ENCODE measurements around the gene ATP7B.

Gene ATP7B

GRCh38 chr13:51981355-51981754 is 29.9 kb downstream of the ATP7B start:
- Histone ChIP-seq H3K27me3 (ENCODE audit: insufficient read depth, low read length, poor library complexity) (no peaks in the 10 kb centered on the region), H3K9me3 (ENCODE audit: insufficient read depth, low read length, severe bottlenecking) (no peaks in the 10 kb centered on the region), H3K27ac (ENCODE audit: low read length) (no peak overlapping the region), H3K4me2 (ENCODE audit: insufficient read depth, low read length) (no peak overlapping the region), H4K20me1 (ENCODE audit: insufficient read depth, low read length) (no peaks in the 10 kb centered on the region), H3K4me3 (ENCODE audit: low read depth in 1 of 2, low read length in 2 of 2) (no peak overlapping the region), H3K79me2 (ENCODE audit: insufficient read depth, low read length) (no peaks in the 10 kb centered on the region), H3K36me3 (ENCODE audit: insufficient read depth, low read length) (no peaks in the 10 kb centered on the region), H2AFZ (ENCODE audit: low read depth, low read length) (no peak overlapping the region), H3K4me1 (ENCODE audit: insufficient read depth, low read length) (no peaks in the 10 kb centered on the region), H3K9ac (ENCODE audit: low read depth, low read length) (no peak overlapping the region)
- DNase-seq = no peak
- TF ChIP-seq EZH2 (IDR thresholded peaks at IDR 0.05; ENCODE audit: borderline replicate concordance, low read depth, low read length, severe bottlenecking) = no peak
- ATAC-seq (ENCODE audit: insufficient read depth, low read depth) = no peak

DNA sequence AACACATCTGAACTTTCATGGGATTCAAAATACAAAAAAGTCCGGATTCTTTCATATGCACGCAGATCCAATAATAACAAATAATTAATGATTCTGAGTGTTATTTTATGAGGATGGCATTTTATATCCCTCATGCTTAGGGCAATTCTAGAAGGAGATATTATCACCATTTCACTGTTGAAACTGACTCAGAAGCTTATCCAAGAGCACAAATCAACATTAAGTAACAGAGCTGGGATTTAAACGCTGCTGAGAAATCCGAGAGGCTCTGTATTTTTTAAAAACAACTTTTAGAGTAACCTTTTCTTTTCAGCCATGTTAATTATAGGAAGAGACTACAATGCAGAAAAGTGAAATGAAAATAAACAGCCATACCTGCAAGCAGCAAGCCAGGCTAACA is 30.3 kb downstream of the ATP7B start:
- no peak for DNase-seq
- H4K20me1 ChIP-seq (ENCODE audit: insufficient read depth, low read length) = no peaks in the 10 kb centered on the region
- H3K79me2 ChIP-seq (ENCODE audit: insufficient read depth, low read length) = no peaks in the 10 kb centered on the region
- no peaks in the 10 kb centered on the region for H3K4me1 ChIP-seq (ENCODE audit: insufficient read depth, low read length)
- no peaks in the 10 kb centered on the region for H3K27me3 ChIP-seq (ENCODE audit: insufficient read depth, low read length, poor library complexity)
- H3K9ac ChIP-seq (ENCODE audit: low read depth, low read length) = no peak overlapping the region
- no peaks in the 10 kb centered on the region for H3K36me3 ChIP-seq (ENCODE audit: insufficient read depth, low read length)
- ATAC-seq (ENCODE audit: insufficient read depth, low read depth) = no peak
- no peaks in the 10 kb centered on the region for H3K9me3 ChIP-seq (ENCODE audit: insufficient read depth, low read length, severe bottlenecking)
- no peak overlapping the region for H3K27ac ChIP-seq (ENCODE audit: low read length)
- no peak overlapping the region for H3K4me2 ChIP-seq (ENCODE audit: insufficient read depth, low read length)
- no peak overlapping the region for H3K4me3 ChIP-seq (ENCODE audit: low read depth in 1 of 2, low read length in 2 of 2)
- H2AFZ ChIP-seq (ENCODE audit: low read depth, low read length) = no peak overlapping the region
- TF ChIP-seq CTCF (IDR thresholded peaks at IDR 0.05; ENCODE audit: borderline replicate concordance, extremely low read depth, low read length, poor library complexity, severe bottlenecking) = no peak
- TF ChIP-seq EZH2 (IDR thresholded peaks at IDR 0.05; ENCODE audit: borderline replicate concordance, low read depth, low read length, severe bottlenecking) = no peak

DNA sequence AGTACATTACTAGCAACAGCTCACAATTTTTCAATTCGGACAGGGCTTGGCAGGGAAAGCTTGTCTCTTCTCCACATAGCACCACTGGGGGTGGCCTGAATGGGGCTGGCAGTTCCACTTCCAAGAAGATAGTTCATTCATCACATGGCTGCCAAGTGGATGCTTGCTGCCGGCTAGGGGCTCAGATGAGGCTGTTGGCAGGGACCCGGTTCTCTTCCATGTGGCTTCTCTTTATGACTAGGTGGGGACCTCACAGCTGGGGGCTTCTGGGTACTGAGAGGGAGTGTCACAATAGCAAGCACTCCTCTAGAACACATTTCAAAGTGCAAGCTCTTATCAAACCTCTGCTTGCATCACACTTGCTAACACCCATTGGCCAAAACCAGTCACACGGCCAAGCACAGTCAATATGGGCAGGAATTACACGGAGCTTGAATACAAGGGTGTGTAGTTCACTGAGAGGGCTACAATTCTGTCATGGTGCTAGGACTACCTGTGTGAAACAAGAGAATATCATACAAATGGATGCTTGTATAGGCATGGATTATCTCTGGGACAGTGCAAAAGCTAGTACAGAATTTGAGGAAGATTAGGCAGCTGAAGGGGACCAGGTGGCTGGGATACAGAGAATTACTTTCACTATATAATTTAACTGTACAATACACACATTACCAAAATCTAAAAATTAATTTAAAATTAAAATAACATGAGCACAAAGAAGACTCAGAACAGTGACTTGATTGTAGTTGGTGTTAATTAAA is 32.3 kb downstream of the ATP7B start:
- Histone ChIP-seq H3K27me3 (ENCODE audit: insufficient read depth, low read length, poor library complexity) (no peaks in the 10 kb centered on the region), H3K4me1 (ENCODE audit: insufficient read depth, low read length) (no peaks in the 10 kb centered on the region), H3K4me3 (ENCODE audit: low read depth in 1 of 2, low read length in 2 of 2) (no peak overlapping the region), H3K27ac (ENCODE audit: low read length) (no peak overlapping the region), H3K4me2 (ENCODE audit: insufficient read depth, low read length) (no peak overlapping the region), H3K9me3 (ENCODE audit: insufficient read depth, low read length, severe bottlenecking) (no peaks in the 10 kb centered on the region), H3K36me3 (ENCODE audit: insufficient read depth, low read length) (no peaks in the 10 kb centered on the region), H4K20me1 (ENCODE audit: insufficient read depth, low read length) (no peaks in the 10 kb centered on the region), H3K79me2 (ENCODE audit: insufficient read depth, low read length) (no peaks in the 10 kb centered on the region), H2AFZ (ENCODE audit: low read depth, low read length) (no peak overlapping the region), H3K9ac (ENCODE audit: low read depth, low read length) (no peak overlapping the region)
- TF ChIP-seq EZH2 (IDR thresholded peaks at IDR 0.05; ENCODE audit: borderline replicate concordance, low read depth, low read length, severe bottlenecking) (no peak), CTCF (IDR thresholded peaks at IDR 0.05; ENCODE audit: borderline replicate concordance, extremely low read depth, low read length, poor library complexity, severe bottlenecking) (no peak)
- ATAC-seq (ENCODE audit: insufficient read depth, low read depth) (no peak), DNase-seq (no peak)

GRCh38 chr13:51977625-51978024 is 33.6 kb downstream of the ATP7B start:
- Histone ChIP-seq H3K9me3 (ENCODE audit: insufficient read depth, low read length, severe bottlenecking) (no peaks in the 10 kb centered on the region), H3K27ac (ENCODE audit: low read length) (no peak overlapping the region), H3K36me3 (ENCODE audit: insufficient read depth, low read length) (no peaks in the 10 kb centered on the region), H3K79me2 (ENCODE audit: insufficient read depth, low read length) (no peaks in the 10 kb centered on the region), H3K4me1 (ENCODE audit: insufficient read depth, low read length) (no peaks in the 10 kb centered on the region), H4K20me1 (ENCODE audit: insufficient read depth, low read length) (no peaks in the 10 kb centered on the region), H3K9ac (ENCODE audit: low read depth, low read length) (no peak overlapping the region), H3K4me2 (ENCODE audit: insufficient read depth, low read length) (no peak overlapping the region), H2AFZ (ENCODE audit: low read depth, low read length) (no peak overlapping the region), H3K4me3 (ENCODE audit: low read depth in 1 of 2, low read length in 2 of 2) (no peak overlapping the region), H3K27me3 (ENCODE audit: insufficient read depth, low read length, poor library complexity) (no peaks in the 10 kb centered on the region)
- no peak for ATAC-seq (ENCODE audit: insufficient read depth, low read depth)
- TF ChIP-seq CTCF (IDR thresholded peaks at IDR 0.05; ENCODE audit: borderline replicate concordance, extremely low read depth, low read length, poor library complexity, severe bottlenecking) (no peak), EZH2 (IDR thresholded peaks at IDR 0.05; ENCODE audit: borderline replicate concordance, low read depth, low read length, severe bottlenecking) (no peak)
- DNase-seq = no peak

Data from DND-41 (cell line).